T-helper 17 cell (primary cell): ENCODE results near the gene FHOD3. TPM values are rescaled to one million over a fixed set of nuclear protein-coding genes. Genes with fewer than 3 reads are reported as not detected.

Experiments
- ATAC-seq: fragments of 150-1000 bp; cut with Tn5 transposase; 2 replicates; pipeline ENCODE4 v1.10.0; 2021; ENCODE audit warnings: mild to moderate bottlenecking, moderate library complexity
- DNase-seq, 3 donors: peaks; one replicate each; pipeline versions ENCODE4 v3.0.0 to v3.0.0-alpha.2; 2020 to 2021
- H3K9me3 ChIP-seq: one replicate; pipeline ENCODE4 v1.7.0; 2013; ENCODE audit warnings: low read length, mild to moderate bottlenecking; ENCODE audit not compliant: control insufficient read depth, poor library complexity, severe bottlenecking
- H3K27ac Mint-ChIP-seq: one replicate; pipeline ENCODE4 v1.8.0; 2022; ENCODE audit warnings: mild to moderate bottlenecking, moderate library complexity, mixed read lengths
- H3K27me3 Mint-ChIP-seq: one replicate; pipeline ENCODE4 v1.8.0; 2022; ENCODE audit warnings: mixed read lengths
- H3K36me3 Mint-ChIP-seq: one replicate; pipeline ENCODE4 v1.8.0; 2022; ENCODE audit warnings: low read depth, mixed read lengths
- H3K4me1 Mint-ChIP-seq: one replicate; pipeline ENCODE4 v1.8.0; 2022; ENCODE audit warnings: mild to moderate bottlenecking, mixed read lengths
- H3K4me3 Mint-ChIP-seq: one replicate; pipeline ENCODE4 v1.8.0; 2022; ENCODE audit warnings: mild to moderate bottlenecking, moderate library complexity, mixed read lengths
- total RNA-seq, 4 donors: library from RNA in 2 of 4; stranded (reverse) in 2 of 4; gene quantifications; one replicate each; pipeline ENCODE4 v1.2.3 and lab custom pipeline; 2022 to 2026

The FHOD3 gene
- total RNA-seq, 2 donors from 2014 or later, result not detected

- peaks cover 25% of the 10 kb centered on the region for H3K27me3 Mint-ChIP-seq
- H3K36me3 Mint-ChIP-seq, result peaks cover 2% of the 10 kb centered on the region
These were observed 426.7 kb downstream of the FHOD3 start for GRCh38 chr18:36724169-36724568.

GRCh38 chr18:36724591-36725001, 427.1 kb downstream of the FHOD3 start:
- H3K36me3 Mint-ChIP-seq, result peaks cover 2% of the 10 kb centered on the region
- H3K9me3 ChIP-seq, result no peaks in the 10 kb centered on the region
- H3K4me1 Mint-ChIP-seq, result no peaks in the 10 kb centered on the region
- no peak overlapping the region for H3K4me3 Mint-ChIP-seq
- ATAC-seq (no peak), DNase-seq (no peak)
- no peak overlapping the region for H3K27ac Mint-ChIP-seq
- H3K27me3 Mint-ChIP-seq, result peaks cover 25% of the 10 kb centered on the region

More at GRCh38 chr18:36724169-36724568, 426.7 kb downstream of the FHOD3 start:
- Mint-ChIP-seq H3K4me3 (no peak overlapping the region), H3K4me1 (no peaks in the 10 kb centered on the region), H3K27ac (no peak overlapping the region)
- ATAC-seq (no peak), DNase-seq (no peak)
- no peaks in the 10 kb centered on the region for H3K9me3 ChIP-seq

GRCh38 chr18:36728345-36728744, 430.8 kb downstream of the FHOD3 start:
- no peak overlapping the region for H3K27ac Mint-ChIP-seq
- DNase-seq, result no peak
- peaks cover 27% of the 10 kb centered on the region for H3K27me3 Mint-ChIP-seq
- no peak for ATAC-seq
- H3K4me3 Mint-ChIP-seq, result no peak overlapping the region
- H3K4me1 Mint-ChIP-seq, result no peaks in the 10 kb centered on the region
- peaks cover 5% of the 10 kb centered on the region for H3K36me3 Mint-ChIP-seq
- no peaks in the 10 kb centered on the region for H3K9me3 ChIP-seq

GRCh38 chr18:36729197-36729596, 431.7 kb downstream of the FHOD3 start:
- Mint-ChIP-seq H3K27ac (no peak overlapping the region), H3K36me3 (peaks cover 5% of the 10 kb centered on the region), H3K27me3 (peaks cover 33% of the 10 kb centered on the region), H3K4me1 (no peaks in the 10 kb centered on the region), H3K4me3 (no peak overlapping the region)
- H3K9me3 ChIP-seq, result no peaks in the 10 kb centered on the region
- DNase-seq (no peak), ATAC-seq (no peak)

- ATAC-seq, result no peak
- H3K4me1 Mint-ChIP-seq, result no peaks in the 10 kb centered on the region
- H3K4me3 Mint-ChIP-seq, result no peak overlapping the region
These were observed 434.8 kb downstream of the FHOD3 start for GRCh38 chr18:36732264-36732663.

GRCh38 chr18:36733150-36733549, 435.6 kb downstream of the FHOD3 start:
- Mint-ChIP-seq H3K4me3 (no peak overlapping the region), H3K36me3 (peaks cover 3% of the 10 kb centered on the region), H3K27ac (no peak overlapping the region), H3K27me3 (peaks cover 8% of the 10 kb centered on the region), H3K4me1 (no peaks in the 10 kb centered on the region)
- ATAC-seq (no peak), DNase-seq (no peak)
- no peaks in the 10 kb centered on the region for H3K9me3 ChIP-seq

More at GRCh38 chr18:36732264-36732663, 434.8 kb downstream of the FHOD3 start:
- no peak for DNase-seq
- no peak overlapping the region for H3K27ac Mint-ChIP-seq
- H3K27me3 Mint-ChIP-seq, result peaks cover 15% of the 10 kb centered on the region
- H3K36me3 Mint-ChIP-seq, result peaks cover 3% of the 10 kb centered on the region
- H3K9me3 ChIP-seq, result no peaks in the 10 kb centered on the region

- ATAC-seq (no peak), DNase-seq (no peak)
- Mint-ChIP-seq H3K27me3 (peaks cover 16% of the 10 kb centered on the region), H3K4me3 (no peak overlapping the region), H3K4me1 (no peaks in the 10 kb centered on the region), H3K27ac (no peak overlapping the region), H3K36me3 (peaks cover 3% of the 10 kb centered on the region)
- no peaks in the 10 kb centered on the region for H3K9me3 ChIP-seq
These were observed 437.1 kb downstream of the FHOD3 start for GRCh38 chr18:36734596-36734995.

GRCh38 chr18:36735130-36735529, 437.6 kb downstream of the FHOD3 start:
- H3K27ac Mint-ChIP-seq, result no peak overlapping the region
- H3K4me1 Mint-ChIP-seq, result no peaks in the 10 kb centered on the region
- H3K27me3 Mint-ChIP-seq, result peaks cover 16% of the 10 kb centered on the region
- no peak for DNase-seq
- ATAC-seq, result no peak
- no peaks in the 10 kb centered on the region for H3K9me3 ChIP-seq
- H3K4me3 Mint-ChIP-seq, result no peak overlapping the region
- H3K36me3 Mint-ChIP-seq, result peaks cover 3% of the 10 kb centered on the region

- H3K9me3 ChIP-seq, result no peaks in the 10 kb centered on the region
- Mint-ChIP-seq H3K36me3 (peaks cover 3% of the 10 kb centered on the region), H3K27ac (no peak overlapping the region), H3K4me1 (no peaks in the 10 kb centered on the region), H3K27me3 (peaks cover 25% of the 10 kb centered on the region), H3K4me3 (no peak overlapping the region)
- ATAC-seq (no peak), DNase-seq (no peak)
These were observed 438.6 kb downstream of the FHOD3 start for GRCh38 chr18:36736094-36736493.

GRCh38 chr18:36737316-36737715, 439.8 kb downstream of the FHOD3 start:
- DNase-seq, result no peak
- H3K27ac Mint-ChIP-seq, result no peak overlapping the region
- no peak overlapping the region for H3K4me3 Mint-ChIP-seq
- no peaks in the 10 kb centered on the region for H3K36me3 Mint-ChIP-seq
- no peak for ATAC-seq
- no peaks in the 10 kb centered on the region for H3K4me1 Mint-ChIP-seq
- peaks cover 37% of the 10 kb centered on the region for H3K27me3 Mint-ChIP-seq
- no peaks in the 10 kb centered on the region for H3K9me3 ChIP-seq

GRCh38 chr18:36744261-36744876, 446.9 kb downstream of the FHOD3 start:
- peaks cover 3% of the 10 kb centered on the region for H3K36me3 Mint-ChIP-seq
- H3K27ac Mint-ChIP-seq, result no peak overlapping the region
- DNase-seq, result no peak
- ATAC-seq, result no peak
- H3K9me3 ChIP-seq, result no peaks in the 10 kb centered on the region
- H3K4me3 Mint-ChIP-seq, result no peak overlapping the region
- H3K27me3 Mint-ChIP-seq, result peaks cover 33% of the 10 kb centered on the region
- H3K4me1 Mint-ChIP-seq, result no peaks in the 10 kb centered on the region

GRCh38 chr18:36745219-36745975, 447.9 kb downstream of the FHOD3 start:
- peaks cover 31% of the 10 kb centered on the region for H3K27me3 Mint-ChIP-seq
- H3K9me3 ChIP-seq, result no peaks in the 10 kb centered on the region
- H3K36me3 Mint-ChIP-seq, result peaks cover 3% of the 10 kb centered on the region
- ATAC-seq (no peak), DNase-seq (no peak)
- no peaks in the 10 kb centered on the region for H3K4me1 Mint-ChIP-seq
- no peak overlapping the region for H3K4me3 Mint-ChIP-seq
- no peak overlapping the region for H3K27ac Mint-ChIP-seq

- Mint-ChIP-seq H3K27ac (no peak overlapping the region), H3K27me3 (peaks cover 38% of the 10 kb centered on the region)
- no peak for ATAC-seq
These were observed 455.7 kb downstream of the FHOD3 start for GRCh38 chr18:36752929-36753865.

More at GRCh38 chr18:36752929-36753865, 455.7 kb downstream of the FHOD3 start:
- Mint-ChIP-seq H3K4me3 (no peak overlapping the region), H3K36me3 (peaks cover 3% of the 10 kb centered on the region), H3K4me1 (no peaks in the 10 kb centered on the region)
- no peak for DNase-seq
- H3K9me3 ChIP-seq, result no peaks in the 10 kb centered on the region
